GM23338 (cell line): Measurements from ENCODE around the gene PUDP. TPM values are rescaled to one million over a fixed set of nuclear protein-coding genes. Genes with fewer than 3 reads are reported as not detected.

Experiments used
- ATAC-seq: fragments of 200-7000 bp; cut with Tn5 transposase; 3 replicates; pipeline ENCODE4 v1.9.1; 2020
- DNase-seq: peaks from one replicate; pipeline ENCODE4 v3.0.0-alpha.2; 2015; ENCODE audit warnings: low spot score
- H2AFZ ChIP-seq: fragments of 200-600 bp; sonication (generic); 2 replicates; pipeline ENCODE4 v1.8.0; 2016; ENCODE audit warnings: antibody characterized with exemption, mild to moderate bottlenecking, moderate library complexity
- H3F3A ChIP-seq: fragments of 200-600 bp; sonication (generic); replicated peaks from 2 replicates; pipeline ENCODE4 v1.8.0; 2017; ENCODE audit warnings: antibody characterized with exemption, mixed run types, low read depth
- H3K27ac ChIP-seq: fragments of 200-600 bp; sonication (generic); 2 replicates; pipeline ENCODE4 v1.6.1; 2016; ENCODE audit warnings: low read depth
- H3K27me3 ChIP-seq: fragments of 200-600 bp; sonication (generic); 2 replicates; pipeline ENCODE4 v1.8.0; 2016; ENCODE audit warnings: mild to moderate bottlenecking, mixed run types, moderate library complexity; ENCODE audit not compliant: insufficient read depth
- H3K36me3 ChIP-seq: fragments of 200-600 bp; sonication (generic); 2 replicates; pipeline ENCODE4 v1.8.0; 2016; ENCODE audit warnings: mild to moderate bottlenecking; ENCODE audit not compliant: insufficient read depth
- H3K4me1 ChIP-seq: fragments of 200-600 bp; sonication (generic); 2 replicates; pipeline ENCODE4 v1.8.0; 2016; ENCODE audit warnings: mild to moderate bottlenecking, moderate library complexity; ENCODE audit not compliant: insufficient read depth
- H3K4me2 ChIP-seq: fragments of 200-600 bp; sonication (generic); 2 replicates; pipeline ENCODE4 v1.7.1; 2017; ENCODE audit warnings: mixed run types
- H3K4me3 ChIP-seq: fragments of 200-600 bp; sonication (generic); 2 replicates; pipeline ENCODE4 v1.6.1; 2016; ENCODE audit warnings: mixed run types
- H3K79me2 ChIP-seq: fragments of 200-600 bp; sonication (generic); replicated peaks from 2 replicates; pipeline ENCODE4 v1.8.0; 2017; ENCODE audit warnings: mild to moderate bottlenecking; ENCODE audit not compliant: insufficient read depth
- H3K9me2 ChIP-seq: fragments of 200-600 bp; sonication (generic); 2 replicates; pipeline ENCODE4 v1.8.0; 2017; ENCODE audit not compliant: insufficient read depth
- H4K20me1 ChIP-seq: fragments of 200-600 bp; sonication (generic); replicated peaks from 2 replicates; pipeline ENCODE4 v1.8.0; 2017; ENCODE audit warnings: mild to moderate bottlenecking; ENCODE audit not compliant: insufficient read depth
- H3K27ac Mint-ChIP-seq: 2 replicates; pipeline ENCODE4 v1.8.0; 2020; ENCODE audit warnings: inconsistent platforms, mild to moderate bottlenecking, moderate library complexity, mixed read lengths
- H3K27me3 Mint-ChIP-seq: 3 replicates; pipeline ENCODE4 v1.8.0; 2022; ENCODE audit warnings: low read depth, mild to moderate bottlenecking, moderate library complexity, mixed read lengths, inconsistent platforms; ENCODE audit not compliant: insufficient read depth, poor library complexity
- H3K36me3 Mint-ChIP-seq: 3 replicates; pipeline ENCODE4 v1.8.0; 2021; ENCODE audit warnings: low read depth, mild to moderate bottlenecking, inconsistent platforms, moderate library complexity, mixed read lengths
- H3K4me1 Mint-ChIP-seq: 3 replicates; pipeline ENCODE4 v1.8.0; 2020; ENCODE audit warnings: mild to moderate bottlenecking, inconsistent platforms, mixed read lengths
- H3K4me3 Mint-ChIP-seq: 3 replicates; pipeline ENCODE4 v1.8.0; 2021; ENCODE audit warnings: moderate library complexity, mild to moderate bottlenecking, inconsistent platforms, mixed read lengths
- H3K9me3 Mint-ChIP-seq: 3 replicates; pipeline ENCODE4 v1.8.0; 2020; ENCODE audit warnings: moderate library complexity, mild to moderate bottlenecking, inconsistent platforms, mixed read lengths
- STAT1 ChIP-seq: IDR thresholded peaks from one replicate; pipeline ENCODE4 v1.6.1; 2016; ENCODE audit warnings: antibody characterized with exemption; ENCODE audit not compliant: unreplicated experiment
- polyA plus RNA-seq: library from polyadenylated mRNA; unstranded; fragments of >200 nt; fragmentation: Nextera tagmentation; extraction: Ambion mirVana; gene quantifications from 2 replicates; pipeline ENCODE4 v1.2.1, GENCODE V29; 2016
- total RNA-seq: library from RNA; depleted of rRNA; stranded (reverse); fragments of >200 nt; shearing (Covaris generic); gene quantifications from 2 replicates; pipeline ENCODE4 v1.2.3, GENCODE V29; 2014
- TF ChIP-seq, protein P1 (sequence below): IDR thresholded peaks from one replicate; pipeline ENCODE4 v1.6.1; 2018; ENCODE audit warnings: antibody characterized with exemption; ENCODE audit not compliant: unreplicated experiment
- TF ChIP-seq, protein P2 (sequence below), 2 experiments: fragments of 200-600 bp in 1 of 2; sonication (generic) in 1 of 2; conservative IDR thresholded peaks; 2 replicates each; pipeline versions ENCODE4 v1.5.1 to v1.6.1; 2016 to 2017; ENCODE audit warnings: antibody characterized with exemption in 2 of 2, low read depth in 2 of 2, mild to moderate bottlenecking in 2 of 2, moderate library complexity in 1 of 2
- TF ChIP-seq, protein P3 (sequence below): fragments of 250-450 bp; sonication (Bioruptor Pico); IDR thresholded peaks from 2 replicates; pipeline ENCODE4 v1.5.0; 2020; ENCODE audit warnings: mild to moderate bottlenecking, moderate library complexity
- TF ChIP-seq, protein P4 (sequence below): IDR thresholded peaks from 2 replicates; pipeline ENCODE4 v1.6.1; 2016; ENCODE audit warnings: antibody characterized with exemption

The PUDP gene
- total and polyA plus RNA-seq, 2 experiments from 2014 or later, result 17.2 to 22.4 TPM

DNA sequence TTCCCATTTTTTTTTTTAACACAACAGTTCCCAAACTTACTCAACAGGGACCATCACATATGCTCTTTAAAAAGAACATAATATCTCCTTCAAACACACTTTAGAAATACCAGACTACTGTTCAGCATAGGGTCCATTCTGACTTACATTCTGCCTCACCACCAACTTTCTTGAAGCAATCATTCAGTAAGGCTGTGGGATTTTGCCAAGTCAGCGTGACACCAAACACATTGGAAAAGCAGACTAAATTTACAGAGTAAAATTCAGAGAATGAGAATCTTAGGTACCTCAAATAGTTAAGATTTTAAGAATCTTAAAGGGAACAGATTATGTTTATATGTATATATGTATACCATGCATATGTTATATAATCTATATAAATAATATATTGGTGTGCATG, 7.2 kb upstream of the PUDP start:
- Mint-ChIP-seq H3K9me3 (no peaks in the 10 kb centered on the region), H3K4me1 (peaks cover 27% of the 10 kb centered on the region), H3K4me3 (no peak overlapping the region), H3K27ac (no peak overlapping the region), H3K27me3 (no peaks in the 10 kb centered on the region), H3K36me3 (no peaks in the 10 kb centered on the region)
- H3F3A ChIP-seq, result no peaks in the 10 kb centered on the region
- H3K9me2 ChIP-seq, result no peaks in the 10 kb centered on the region
- no peak overlapping the region for H3K4me2 ChIP-seq
- H4K20me1 ChIP-seq, result no peaks in the 10 kb centered on the region
- no peak for TF ChIP-seq STAT1
- TF ChIP-seq, protein P1, sequence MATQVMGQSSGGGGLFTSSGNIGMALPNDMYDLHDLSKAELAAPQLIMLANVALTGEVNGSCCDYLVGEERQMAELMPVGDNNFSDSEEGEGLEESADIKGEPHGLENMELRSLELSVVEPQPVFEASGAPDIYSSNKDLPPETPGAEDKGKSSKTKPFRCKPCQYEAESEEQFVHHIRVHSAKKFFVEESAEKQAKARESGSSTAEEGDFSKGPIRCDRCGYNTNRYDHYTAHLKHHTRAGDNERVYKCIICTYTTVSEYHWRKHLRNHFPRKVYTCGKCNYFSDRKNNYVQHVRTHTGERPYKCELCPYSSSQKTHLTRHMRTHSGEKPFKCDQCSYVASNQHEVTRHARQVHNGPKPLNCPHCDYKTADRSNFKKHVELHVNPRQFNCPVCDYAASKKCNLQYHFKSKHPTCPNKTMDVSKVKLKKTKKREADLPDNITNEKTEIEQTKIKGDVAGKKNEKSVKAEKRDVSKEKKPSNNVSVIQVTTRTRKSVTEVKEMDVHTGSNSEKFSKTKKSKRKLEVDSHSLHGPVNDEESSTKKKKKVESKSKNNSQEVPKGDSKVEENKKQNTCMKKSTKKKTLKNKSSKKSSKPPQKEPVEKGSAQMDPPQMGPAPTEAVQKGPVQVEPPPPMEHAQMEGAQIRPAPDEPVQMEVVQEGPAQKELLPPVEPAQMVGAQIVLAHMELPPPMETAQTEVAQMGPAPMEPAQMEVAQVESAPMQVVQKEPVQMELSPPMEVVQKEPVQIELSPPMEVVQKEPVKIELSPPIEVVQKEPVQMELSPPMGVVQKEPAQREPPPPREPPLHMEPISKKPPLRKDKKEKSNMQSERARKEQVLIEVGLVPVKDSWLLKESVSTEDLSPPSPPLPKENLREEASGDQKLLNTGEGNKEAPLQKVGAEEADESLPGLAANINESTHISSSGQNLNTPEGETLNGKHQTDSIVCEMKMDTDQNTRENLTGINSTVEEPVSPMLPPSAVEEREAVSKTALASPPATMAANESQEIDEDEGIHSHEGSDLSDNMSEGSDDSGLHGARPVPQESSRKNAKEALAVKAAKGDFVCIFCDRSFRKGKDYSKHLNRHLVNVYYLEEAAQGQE, result no peak
- TF ChIP-seq, protein P2, sequence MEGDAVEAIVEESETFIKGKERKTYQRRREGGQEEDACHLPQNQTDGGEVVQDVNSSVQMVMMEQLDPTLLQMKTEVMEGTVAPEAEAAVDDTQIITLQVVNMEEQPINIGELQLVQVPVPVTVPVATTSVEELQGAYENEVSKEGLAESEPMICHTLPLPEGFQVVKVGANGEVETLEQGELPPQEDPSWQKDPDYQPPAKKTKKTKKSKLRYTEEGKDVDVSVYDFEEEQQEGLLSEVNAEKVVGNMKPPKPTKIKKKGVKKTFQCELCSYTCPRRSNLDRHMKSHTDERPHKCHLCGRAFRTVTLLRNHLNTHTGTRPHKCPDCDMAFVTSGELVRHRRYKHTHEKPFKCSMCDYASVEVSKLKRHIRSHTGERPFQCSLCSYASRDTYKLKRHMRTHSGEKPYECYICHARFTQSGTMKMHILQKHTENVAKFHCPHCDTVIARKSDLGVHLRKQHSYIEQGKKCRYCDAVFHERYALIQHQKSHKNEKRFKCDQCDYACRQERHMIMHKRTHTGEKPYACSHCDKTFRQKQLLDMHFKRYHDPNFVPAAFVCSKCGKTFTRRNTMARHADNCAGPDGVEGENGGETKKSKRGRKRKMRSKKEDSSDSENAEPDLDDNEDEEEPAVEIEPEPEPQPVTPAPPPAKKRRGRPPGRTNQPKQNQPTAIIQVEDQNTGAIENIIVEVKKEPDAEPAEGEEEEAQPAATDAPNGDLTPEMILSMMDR (conservative IDR thresholded peaks at IDR 0.05; ENCODE audit: low read depth in 2 of 2), result no peak
- TF ChIP-seq, protein P3, sequence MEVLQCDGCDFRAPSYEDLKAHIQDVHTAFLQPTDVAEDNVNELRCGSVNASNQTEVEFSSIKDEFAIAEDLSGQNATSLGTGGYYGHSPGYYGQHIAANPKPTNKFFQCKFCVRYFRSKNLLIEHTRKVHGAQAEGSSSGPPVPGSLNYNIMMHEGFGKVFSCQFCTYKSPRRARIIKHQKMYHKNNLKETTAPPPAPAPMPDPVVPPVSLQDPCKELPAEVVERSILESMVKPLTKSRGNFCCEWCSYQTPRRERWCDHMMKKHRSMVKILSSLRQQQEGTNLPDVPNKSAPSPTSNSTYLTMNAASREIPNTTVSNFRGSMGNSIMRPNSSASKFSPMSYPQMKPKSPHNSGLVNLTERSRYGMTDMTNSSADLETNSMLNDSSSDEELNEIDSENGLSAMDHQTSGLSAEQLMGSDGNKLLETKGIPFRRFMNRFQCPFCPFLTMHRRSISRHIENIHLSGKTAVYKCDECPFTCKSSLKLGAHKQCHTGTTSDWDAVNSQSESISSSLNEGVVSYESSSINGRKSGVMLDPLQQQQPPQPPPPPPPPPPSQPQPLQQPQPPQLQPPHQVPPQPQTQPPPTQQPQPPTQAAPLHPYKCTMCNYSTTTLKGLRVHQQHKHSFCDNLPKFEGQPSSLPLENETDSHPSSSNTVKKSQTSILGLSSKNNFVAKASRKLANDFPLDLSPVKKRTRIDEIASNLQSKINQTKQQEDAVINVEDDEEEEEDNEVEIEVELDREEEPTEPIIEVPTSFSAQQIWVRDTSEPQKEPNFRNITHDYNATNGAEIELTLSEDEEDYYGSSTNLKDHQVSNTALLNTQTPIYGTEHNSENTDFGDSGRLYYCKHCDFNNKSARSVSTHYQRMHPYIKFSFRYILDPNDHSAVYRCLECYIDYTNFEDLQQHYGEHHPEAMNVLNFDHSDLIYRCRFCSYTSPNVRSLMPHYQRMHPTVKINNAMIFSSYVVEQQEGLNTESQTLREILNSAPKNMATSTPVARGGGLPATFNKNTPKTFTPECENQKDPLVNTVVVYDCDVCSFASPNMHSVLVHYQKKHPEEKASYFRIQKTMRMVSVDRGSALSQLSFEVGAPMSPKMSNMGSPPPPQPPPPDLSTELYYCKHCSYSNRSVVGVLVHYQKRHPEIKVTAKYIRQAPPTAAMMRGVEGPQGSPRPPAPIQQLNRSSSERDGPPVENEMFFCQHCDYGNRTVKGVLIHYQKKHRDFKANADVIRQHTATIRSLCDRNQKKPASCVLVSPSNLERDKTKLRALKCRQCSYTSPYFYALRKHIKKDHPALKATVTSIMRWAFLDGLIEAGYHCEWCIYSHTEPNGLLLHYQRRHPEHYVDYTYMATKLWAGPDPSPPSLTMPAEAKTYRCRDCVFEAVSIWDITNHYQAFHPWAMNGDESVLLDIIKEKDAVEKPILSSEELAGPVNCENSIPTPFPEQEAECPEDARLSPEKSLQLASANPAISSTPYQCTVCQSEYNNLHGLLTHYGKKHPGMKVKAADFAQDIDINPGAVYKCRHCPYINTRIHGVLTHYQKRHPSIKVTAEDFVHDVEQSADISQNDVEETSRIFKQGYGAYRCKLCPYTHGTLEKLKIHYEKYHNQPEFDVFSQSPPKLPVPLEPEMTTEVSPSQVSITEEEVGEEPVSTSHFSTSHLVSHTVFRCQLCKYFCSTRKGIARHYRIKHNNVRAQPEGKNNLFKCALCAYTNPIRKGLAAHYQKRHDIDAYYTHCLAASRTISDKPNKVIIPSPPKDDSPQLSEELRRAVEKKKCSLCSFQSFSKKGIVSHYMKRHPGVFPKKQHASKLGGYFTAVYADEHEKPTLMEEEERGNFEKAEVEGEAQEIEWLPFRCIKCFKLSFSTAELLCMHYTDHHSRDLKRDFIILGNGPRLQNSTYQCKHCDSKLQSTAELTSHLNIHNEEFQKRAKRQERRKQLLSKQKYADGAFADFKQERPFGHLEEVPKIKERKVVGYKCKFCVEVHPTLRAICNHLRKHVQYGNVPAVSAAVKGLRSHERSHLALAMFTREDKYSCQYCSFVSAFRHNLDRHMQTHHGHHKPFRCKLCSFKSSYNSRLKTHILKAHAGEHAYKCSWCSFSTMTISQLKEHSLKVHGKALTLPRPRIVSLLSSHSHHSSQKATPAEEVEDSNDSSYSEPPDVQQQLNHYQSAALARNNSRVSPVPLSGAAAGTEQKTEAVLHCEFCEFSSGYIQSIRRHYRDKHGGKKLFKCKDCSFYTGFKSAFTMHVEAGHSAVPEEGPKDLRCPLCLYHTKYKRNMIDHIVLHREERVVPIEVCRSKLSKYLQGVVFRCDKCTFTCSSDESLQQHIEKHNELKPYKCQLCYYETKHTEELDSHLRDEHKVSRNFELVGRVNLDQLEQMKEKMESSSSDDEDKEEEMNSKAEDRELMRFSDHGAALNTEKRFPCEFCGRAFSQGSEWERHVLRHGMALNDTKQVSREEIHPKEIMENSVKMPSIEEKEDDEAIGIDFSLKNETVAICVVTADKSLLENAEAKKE (CRISPR knock-in tag), result no peak
- TF ChIP-seq, protein P4, sequence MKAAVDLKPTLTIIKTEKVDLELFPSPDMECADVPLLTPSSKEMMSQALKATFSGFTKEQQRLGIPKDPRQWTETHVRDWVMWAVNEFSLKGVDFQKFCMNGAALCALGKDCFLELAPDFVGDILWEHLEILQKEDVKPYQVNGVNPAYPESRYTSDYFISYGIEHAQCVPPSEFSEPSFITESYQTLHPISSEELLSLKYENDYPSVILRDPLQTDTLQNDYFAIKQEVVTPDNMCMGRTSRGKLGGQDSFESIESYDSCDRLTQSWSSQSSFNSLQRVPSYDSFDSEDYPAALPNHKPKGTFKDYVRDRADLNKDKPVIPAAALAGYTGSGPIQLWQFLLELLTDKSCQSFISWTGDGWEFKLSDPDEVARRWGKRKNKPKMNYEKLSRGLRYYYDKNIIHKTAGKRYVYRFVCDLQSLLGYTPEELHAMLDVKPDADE, result no peak
- no peak overlapping the region for H2AFZ ChIP-seq
- ATAC-seq (no peak), DNase-seq (no peak)
- H3K4me3 ChIP-seq, result no peak overlapping the region
- H3K36me3 ChIP-seq, result no peaks in the 10 kb centered on the region
- H3K79me2 ChIP-seq, result no peaks in the 10 kb centered on the region
- H3K4me1 ChIP-seq, result peaks cover 17% of the 10 kb centered on the region; the same call in 1 of the 2 replicates
- H3K27me3 ChIP-seq, result no peaks in the 10 kb centered on the region
- H3K27ac ChIP-seq, result no peak overlapping the region
